T-helper 22 cell (primary cell): ENCODE results near the gene CYB5R3.
A peak's percentile ranks its signal among the peaks of the same experiment; 100 is the strongest.
"Not testable (repeated sequence)": the region's sequence is repeated elsewhere in the genome, so short reads cannot be mapped to it uniquely, and the experiment has no call there.

Source experiments
- DNase-seq: peaks from one replicate; pipeline ENCODE4 v3.0.0-alpha.2; 2020; ENCODE audit warnings: low read depth

Gene CYB5R3

GRCh38 chr22:42596863-42597530 lies 52.2 kb downstream of the CYB5R3 start:
- DNase-seq = no peak

- no peak for DNase-seq
These were observed 52.9 kb downstream of the CYB5R3 start for GRCh38 chr22:42596336-42596735.

- DNase-seq = no peak
These were observed 53.8 kb downstream of the CYB5R3 start for GRCh38 chr22:42595434-42595833.

- DNase-seq = no peak
These were observed 57.2 kb downstream of the CYB5R3 start for GRCh38 chr22:42591987-42592386.

GRCh38 chr22:42587588-42588175 lies 61.5 kb downstream of the CYB5R3 start:
- DNase-seq = no peak

GRCh38 chr22:42586381-42586780 lies 62.8 kb downstream of the CYB5R3 start:
- DNase-seq = no peak

- DNase-seq = no peak
These were observed 64.1 kb downstream of the CYB5R3 start for GRCh38 chr22:42585096-42585495.

GRCh38 chr22:42584364-42584940 lies 64.7 kb downstream of the CYB5R3 start:
- DNase-seq = no peak

GRCh38 chr22:42582987-42583386 lies 66.2 kb downstream of the CYB5R3 start:
- DNase-seq = no peak

- DNase-seq = peak; percentile 71
These were observed 67.2 kb downstream of the CYB5R3 start for GRCh38 chr22:42581762-42582716.

GRCh38 chr22:42581194-42581761 lies 67.9 kb downstream of the CYB5R3 start:
- DNase-seq = not testable (repeated sequence)

- not testable (repeated sequence) for DNase-seq
These were observed 69.2 kb downstream of the CYB5R3 start for GRCh38 chr22:42580040-42580439.

GRCh38 chr22:42577623-42578240 lies 71.5 kb downstream of the CYB5R3 start:
- DNase-seq = no peak

- DNase-seq = not testable (repeated sequence)
These were observed 72.1 kb downstream of the CYB5R3 start for GRCh38 chr22:42577141-42577540.

- DNase-seq = not testable (repeated sequence)
These were observed 73.1 kb downstream of the CYB5R3 start for GRCh38 chr22:42575996-42576574.

GRCh38 chr22:42574468-42574867 lies 74.7 kb downstream of the CYB5R3 start:
- DNase-seq = not testable (repeated sequence)

- DNase-seq = not testable (repeated sequence)
These were observed 75.1 kb downstream of the CYB5R3 start for GRCh38 chr22:42574046-42574445.

GRCh38 chr22:42571068-42571467 lies 78.1 kb downstream of the CYB5R3 start:
- DNase-seq = not testable (repeated sequence)

GRCh38 chr22:42570580-42570979 lies 78.6 kb downstream of the CYB5R3 start:
- DNase-seq = not testable (repeated sequence)

- DNase-seq = not testable (repeated sequence)
These were observed 81.2 kb downstream of the CYB5R3 start for GRCh38 chr22:42567950-42568349.
